ENCODE measurements around the gene PRM2. TPM values are rescaled to one million over a fixed set of nuclear protein-coding genes. Genes with fewer than 3 reads are reported as not detected.

Gene PRM2
- total and polyA plus RNA-seq, 2 donors (not counting 3 experiments of a cell fraction or from before 2014, with no cell fraction given) = not detected

DNA sequence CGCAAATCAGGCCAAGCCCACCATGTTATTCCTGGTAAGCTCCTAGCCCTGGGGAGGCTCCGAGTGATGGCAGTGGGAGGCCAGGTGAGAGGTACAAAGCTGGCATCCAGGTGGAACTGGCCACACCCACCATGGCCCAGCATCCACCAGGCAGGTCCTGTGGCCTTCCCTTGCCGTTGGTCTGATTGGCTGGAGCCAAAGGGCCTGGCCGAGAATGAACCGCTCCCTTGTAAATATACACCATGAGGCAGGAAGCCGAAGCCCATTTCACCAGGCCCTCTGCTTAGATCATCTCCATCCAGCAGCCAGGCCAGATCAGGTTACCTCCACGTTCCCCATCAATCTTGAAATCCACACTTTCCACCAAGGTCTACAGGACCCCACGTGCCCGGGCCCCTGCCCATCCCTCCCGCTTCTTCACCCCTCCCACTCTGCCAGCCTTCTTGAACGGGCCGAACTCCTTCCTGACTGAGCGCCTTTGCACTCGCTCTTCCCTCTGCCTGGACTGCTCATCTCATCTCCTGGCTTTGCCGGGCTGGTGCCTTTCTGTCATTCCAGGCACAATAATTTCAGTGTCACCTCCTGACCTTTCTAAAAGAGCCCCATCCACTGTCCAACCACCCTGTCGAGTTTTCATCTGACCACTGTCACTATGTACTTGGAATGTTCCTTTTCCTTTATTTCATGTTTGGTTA, 26.0 kb downstream of the PRM2 start:
- no peak overlapping the region for H3K4me3 ChIP-seq (replicated peaks in 1 of 3; ENCODE audit: insufficient read depth in 1 of 3, low read depth in 1 of 3, low read length in 3 of 3)
- BruUV-seq (replicated peaks) = no TSS peak
- ChIA-PET CTCF (no interaction called here), POLR2A (no interaction called here)
- no peak overlapping the region for H3K9ac ChIP-seq (replicated peaks; ENCODE audit: extremely low read depth, insufficient read depth, low read length)
- H3K27ac ChIP-seq (ENCODE audit: insufficient read depth, low read depth, low read length) = no peak overlapping the region
- no peak overlapping the region for H2AFZ ChIP-seq (ENCODE audit: low read depth, low read length)
- DNase-seq (ENCODE audit: low read depth, low spot score) (no peak), FAIRE-seq (no peak)
- no peaks in the 10 kb centered on the region for H3K79me2 ChIP-seq (ENCODE audit: control insufficient read depth, insufficient read depth, low read length)
- TF ChIP-seq, protein P1, sequence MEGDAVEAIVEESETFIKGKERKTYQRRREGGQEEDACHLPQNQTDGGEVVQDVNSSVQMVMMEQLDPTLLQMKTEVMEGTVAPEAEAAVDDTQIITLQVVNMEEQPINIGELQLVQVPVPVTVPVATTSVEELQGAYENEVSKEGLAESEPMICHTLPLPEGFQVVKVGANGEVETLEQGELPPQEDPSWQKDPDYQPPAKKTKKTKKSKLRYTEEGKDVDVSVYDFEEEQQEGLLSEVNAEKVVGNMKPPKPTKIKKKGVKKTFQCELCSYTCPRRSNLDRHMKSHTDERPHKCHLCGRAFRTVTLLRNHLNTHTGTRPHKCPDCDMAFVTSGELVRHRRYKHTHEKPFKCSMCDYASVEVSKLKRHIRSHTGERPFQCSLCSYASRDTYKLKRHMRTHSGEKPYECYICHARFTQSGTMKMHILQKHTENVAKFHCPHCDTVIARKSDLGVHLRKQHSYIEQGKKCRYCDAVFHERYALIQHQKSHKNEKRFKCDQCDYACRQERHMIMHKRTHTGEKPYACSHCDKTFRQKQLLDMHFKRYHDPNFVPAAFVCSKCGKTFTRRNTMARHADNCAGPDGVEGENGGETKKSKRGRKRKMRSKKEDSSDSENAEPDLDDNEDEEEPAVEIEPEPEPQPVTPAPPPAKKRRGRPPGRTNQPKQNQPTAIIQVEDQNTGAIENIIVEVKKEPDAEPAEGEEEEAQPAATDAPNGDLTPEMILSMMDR (IDR thresholded peaks at IDR 0.05; ENCODE audit: extremely low read depth in 1 of 2, insufficient read depth in 1 of 2, low read depth in 1 of 2, low read length in 2 of 2) = no peak
- TF ChIP-seq FOS (IDR thresholded peaks at IDR 0.05; ENCODE audit: borderline replicate concordance, insufficient read depth, low read length) (no peak), POLR2A (IDR thresholded peaks at IDR 0.05; ENCODE audit: low read depth, low read length) (no peak), MYC (IDR thresholded peaks at IDR 0.05; ENCODE audit: low read depth, low read length) (no peak), POLR2AphosphoS5 (IDR thresholded peaks at IDR 0.05; ENCODE audit: insufficient read depth, low read depth, low read length) (no peak), GATA2 (IDR thresholded peaks at IDR 0.05; ENCODE audit: insufficient read depth, insufficient read length, low read depth, low read length) (no peak), EZH2 (IDR thresholded peaks at IDR 0.05; ENCODE audit: borderline replicate concordance, low read depth, low read length, severe bottlenecking) (no peak), JUN (IDR thresholded peaks at IDR 0.05; ENCODE audit: borderline replicate concordance, insufficient read depth, insufficient read length, low read depth) (no peak)
- TF ChIP-seq, protein P2, sequence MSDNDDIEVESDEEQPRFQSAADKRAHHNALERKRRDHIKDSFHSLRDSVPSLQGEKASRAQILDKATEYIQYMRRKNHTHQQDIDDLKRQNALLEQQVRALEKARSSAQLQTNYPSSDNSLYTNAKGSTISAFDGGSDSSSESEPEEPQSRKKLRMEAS (IDR thresholded peaks at IDR 0.05; ENCODE audit: insufficient read depth, insufficient read length) = no peak
- intact Hi-C loops (cut with micrococcal nuclease) (loop anchor here (10.0 kb wide), 1 partner anchor 65 kb away; no protein-coding TSS in a partner anchor), dilution Hi-C loops (cut with MboI; ENCODE audit: extremely low pct_ligation_motif_present, low sequenced_read_pairs) (no loop called here)
- no peaks in the 10 kb centered on the region for H3K9me1 ChIP-seq (replicated peaks; ENCODE audit: control insufficient read depth, extremely low read depth, insufficient read depth, low read length)
- peaks cover 3% of the 10 kb centered on the region for H3K4me1 ChIP-seq (ENCODE audit: control insufficient read depth, extremely low read depth, insufficient read depth, low read length)
- no peak overlapping the region for H3K4me2 ChIP-seq (ENCODE audit: insufficient read depth, low read length)
- no peaks in the 10 kb centered on the region for H3K36me3 ChIP-seq (ENCODE audit: control insufficient read depth in 2 of 2, extremely low read depth in 1 of 2, insufficient read depth in 2 of 2, low read length in 2 of 2)
- H3K9me3 ChIP-seq (replicated peaks; ENCODE audit: control insufficient read depth, insufficient read depth, low read length) = no peaks in the 10 kb centered on the region
- H3K27me3 ChIP-seq (ENCODE audit: control insufficient read depth in 2 of 2, insufficient read depth in 2 of 2, low read length in 2 of 2) = peaks cover 0 to 1% of the 10 kb centered on the region in 2 experiments
- H4K20me1 ChIP-seq (replicated peaks; ENCODE audit: control insufficient read depth, extremely low read depth, insufficient read depth, low read length) = no peaks in the 10 kb centered on the region

All from endothelial cell of umbilical vein (primary cell).